HepG2 (cell line): ENCODE measurements around the gene ZNF821. TPM values are rescaled to one million over a fixed set of nuclear protein-coding genes. Genes with fewer than 3 reads are reported as not detected.

Experiments used
- ATAC-seq: fragments of 200-7000 bp; cut with Tn5 transposase; 3 replicates; pipeline ENCODE4 v1.9.1; 2020; ENCODE audit warnings: mild to moderate bottlenecking, moderate library complexity
- BruUV-seq: library from RNA; stranded (reverse); fragments of 400-500 nt; replicated peaks from 2 replicates; lab custom pipeline; 2021; lab: Mats Ljungman, UMichigan
- CTCF ChIA-PET: fragments of 300-600 bp; formaldehyde crosslinking; extraction: SDS; loops from one replicate; lab custom pipeline; 2021; ENCODE audit warnings: low total read pairs, inconsistent platforms, low intra/inter-chr PET ratio; lab: Yijun Ruan, JAX
- POLR2A ChIA-PET: fragments of 350-600 bp; sonication (Branson Sonifier 250); formaldehyde crosslinking; loops from one replicate; lab custom pipeline; 2020; ENCODE audit warnings: antibody characterized with exemption, inconsistent platforms; lab: Yijun Ruan, JAX
- DNase-seq: peaks from one replicate; pipeline ENCODE4 v3.0.0-alpha.2; 2015; ENCODE audit warnings: low spot score
- FAIRE-seq: peaks from 3 replicates; lab custom pipeline; 2011; peaks lifted over from hg19 to GRCh38; lab: Jason Lieb, UNC
- H2AFZ ChIP-seq: one replicate; pipeline ENCODE4 v1.6.1; 2011; ENCODE audit warnings: low read length, inconsistent platforms
- H3K27ac ChIP-seq: fragments of 300-600 bp; 3 replicates; pipeline ENCODE4 v1.8.0; 2011; ENCODE audit warnings: mixed run types, mild to moderate bottlenecking, mixed read lengths, low read length, inconsistent platforms; ENCODE audit not compliant: insufficient read depth; ENCODE audit errors: extremely low read length
- H3K27me3 ChIP-seq, 2 experiments: fragments of 200-600 bp in 1 of 2; 2 replicates in 1 of 2; 3 replicates in 1 of 2; pipeline versions ENCODE4 v1.6.0 to v1.8.0; 2011; ENCODE audit warnings: low read length in 2 of 2, mild to moderate bottlenecking in 2 of 2, moderate library complexity in 2 of 2, inconsistent platforms in 1 of 2; ENCODE audit not compliant: insufficient read depth in 2 of 2, control insufficient read depth in 1 of 2
- H3K36me3 ChIP-seq, 2 experiments: fragments of 200-600 bp in 1 of 2; replicated peaks in 1 of 2; 2 replicates in 1 of 2; 3 replicates in 1 of 2; pipeline versions ENCODE4 v1.5.1 to v1.8.0; 2011; ENCODE audit warnings: low read length in 2 of 2, inconsistent platforms in 1 of 2; ENCODE audit not compliant: insufficient read depth in 2 of 2, control insufficient read depth in 1 of 2
- H3K4me1 ChIP-seq: 2 replicates; pipeline ENCODE4 v1.5.1; 2012; ENCODE audit warnings: low read length, inconsistent platforms; ENCODE audit not compliant: insufficient read depth
- H3K4me2 ChIP-seq: 2 replicates; pipeline ENCODE4 v1.6.0; 2011; ENCODE audit warnings: low read depth, low read length, inconsistent platforms
- H3K4me3 ChIP-seq, 3 experiments: fragments of 200-600 bp in 1 of 3; sonication (generic), shearing (Covaris generic) in 1 of 3; replicated peaks in 1 of 3; 2 replicates each; pipeline ENCODE4 v1.5.1; 2011 to 2016; ENCODE audit warnings: low read length in 3 of 3, inconsistent platforms in 2 of 3, low read depth in 2 of 3, mild to moderate bottlenecking in 2 of 3, control low read depth in 1 of 3, mixed read lengths in 1 of 3; ENCODE audit not compliant: insufficient read depth in 1 of 3
- H3K79me2 ChIP-seq: one replicate; pipeline ENCODE4 v1.6.1; 2011; ENCODE audit warnings: low read length, inconsistent platforms; ENCODE audit not compliant: insufficient read depth
- H3K9ac ChIP-seq: 2 replicates; pipeline ENCODE4 v1.6.0; 2011; ENCODE audit warnings: mild to moderate bottlenecking, low read depth, low read length, inconsistent platforms; ENCODE audit not compliant: insufficient read depth
- H3K9me3 ChIP-seq: 2 replicates; pipeline ENCODE4 v1.5.1; 2012; ENCODE audit warnings: mild to moderate bottlenecking, low read length
- H4K20me1 ChIP-seq: 2 replicates; pipeline ENCODE4 v1.6.0; 2011; ENCODE audit warnings: inconsistent platforms, mild to moderate bottlenecking, low read length, moderate library complexity; ENCODE audit not compliant: insufficient read depth
- DR1 ChIP-seq: sonication (generic); formaldehyde crosslinking; IDR thresholded peaks from 2 replicates; pipeline ENCODE4 v1.8.0; 2021; ENCODE audit warnings: mild to moderate bottlenecking, missing genetic modification reagents, inconsistent platforms
- ERF ChIP-seq: IDR thresholded peaks from 2 replicates; pipeline ENCODE4 v1.6.1; 2018; ENCODE audit warnings: missing biosample characterization, missing genetic modification reagents
- HMGA1 ChIP-seq: sonication (generic); formaldehyde crosslinking; conservative IDR thresholded peaks from 2 replicates; pipeline ENCODE4 v1.4.0; 2020; ENCODE audit warnings: missing genetic modification reagents
- KDM1A ChIP-seq: IDR thresholded peaks from 2 replicates; pipeline ENCODE4 v1.6.1; 2016; ENCODE audit warnings: missing compliant biosample characterization
- NPAS2 ChIP-seq: sonication (generic); formaldehyde crosslinking; IDR thresholded peaks from 2 replicates; pipeline ENCODE4 v1.8.0; 2022; ENCODE audit warnings: mild to moderate bottlenecking, missing genetic modification reagents, borderline replicate concordance
- ZBTB38 ChIP-seq: sonication (generic); formaldehyde crosslinking; IDR thresholded peaks from 2 replicates; pipeline ENCODE4 v1.5.1; 2020; ENCODE audit warnings: mild to moderate bottlenecking, missing genetic modification reagents
- ZFP37 ChIP-seq: sonication (generic); formaldehyde crosslinking; IDR thresholded peaks from 2 replicates; pipeline ENCODE4 v1.4.0; 2020; ENCODE audit warnings: missing genetic modification reagents, borderline replicate concordance
- ZNF230 ChIP-seq: sonication (generic); formaldehyde crosslinking; IDR thresholded peaks from 2 replicates; pipeline ENCODE4 v1.4.0; 2020; ENCODE audit warnings: mild to moderate bottlenecking, missing genetic modification reagents
- ZNF501 ChIP-seq: sonication (generic); formaldehyde crosslinking; IDR thresholded peaks from 2 replicates; pipeline ENCODE4 v1.5.1; 2020; ENCODE audit warnings: mild to moderate bottlenecking, moderate library complexity, missing genetic modification reagents
- ZNF549 ChIP-seq: sonication (generic); formaldehyde crosslinking; IDR thresholded peaks from 2 replicates; pipeline ENCODE4 v1.5.0; 2020; ENCODE audit warnings: missing genetic modification reagents
- ZNF572 ChIP-seq: sonication (generic); formaldehyde crosslinking; IDR thresholded peaks from 2 replicates; pipeline ENCODE4 v1.5.1; 2020; ENCODE audit warnings: mild to moderate bottlenecking, missing genetic modification reagents
- ZNF674 ChIP-seq: sonication (generic); formaldehyde crosslinking; IDR thresholded peaks from 2 replicates; pipeline ENCODE4 v1.5.0; 2020; ENCODE audit warnings: low read depth, mild to moderate bottlenecking, missing genetic modification reagents
- WGBS: methylation state at CpG from one replicate; pipeline ENCODE4 v1.1.6; 2017; ENCODE audit warnings: low lambda C conversion rate; 5-methylcytosine and 5-hydroxymethylcytosine counted together
- in situ Hi-C: cut with HindIII; loops from 2 replicates; pipeline ENCODE4 v1.10.0; 2017; ENCODE audit warnings: low pct_unique_long_range_greater_than_20kb; ENCODE audit not compliant: extremely low pct_ligation_motif_present
- intact Hi-C: fragments of 100-400 bp; cut with micrococcal nuclease; formaldehyde crosslinking; loops from one replicate; pipeline ENCODE4 v1.10.0; 2022; ENCODE audit not compliant: unreplicated experiment
- polyA plus RNA-seq, 8 experiments: library from polyadenylated mRNA; depleted of rRNA in 3 of 8; stranded (reverse) in 7 of 8; unstranded in 1 of 8; fragments of >200 nt; fragmentation: Illumina TruSeq in 4 of 8; extraction: Trizol in 4 of 8; gene quantifications; 2 replicates each; pipeline versions ENCODE4 v1.2.1 to v1.2.3, GENCODE V29; 2011 to 2016; ENCODE audit warnings: low read depth in 4 of 8, missing spikeins in 1 of 8, mixed read lengths in 1 of 8; ENCODE audit not compliant: insufficient read depth in 1 of 8
- total RNA-seq, 5 experiments: library from RNA; depleted of rRNA; stranded (reverse); fragments of >200 nt; fragmentation: Illumina TruSeq; extraction: Trizol; gene quantifications; 2 replicates each; pipeline ENCODE4 v1.2.3, GENCODE V29; 2016; ENCODE audit warnings: low read depth in 1 of 5
- TF ChIP-seq, protein P1 (sequence below): sonication (generic); formaldehyde crosslinking; IDR thresholded peaks from 2 replicates; pipeline ENCODE4 v1.4.0; 2020; ENCODE audit warnings: missing genetic modification reagents, borderline replicate concordance
- TF ChIP-seq, protein P2 (sequence below), 2 experiments: sonication (generic) in 1 of 2; formaldehyde crosslinking in 1 of 2; IDR thresholded peaks; 2 replicates each; pipeline versions ENCODE4 v1.4.0 to v1.6.1; 2018 to 2020; ENCODE audit warnings: missing genetic modification reagents in 2 of 2, borderline replicate concordance in 1 of 2, low read depth in 1 of 2, mild to moderate bottlenecking in 1 of 2, missing biosample characterization in 1 of 2
- TF ChIP-seq, protein P3 (sequence below): sonication (generic); formaldehyde crosslinking; IDR thresholded peaks from 2 replicates; pipeline ENCODE4; 2020; ENCODE audit warnings: missing genetic modification reagents, mild to moderate bottlenecking, borderline replicate concordance

The ZNF821 gene
- total and polyA plus RNA-seq, 2 of the 13 experiments (the other 11 are each of a cell fraction or from before 2014, with no cell fraction given): 7.0 to 9.1 TPM

DNA sequence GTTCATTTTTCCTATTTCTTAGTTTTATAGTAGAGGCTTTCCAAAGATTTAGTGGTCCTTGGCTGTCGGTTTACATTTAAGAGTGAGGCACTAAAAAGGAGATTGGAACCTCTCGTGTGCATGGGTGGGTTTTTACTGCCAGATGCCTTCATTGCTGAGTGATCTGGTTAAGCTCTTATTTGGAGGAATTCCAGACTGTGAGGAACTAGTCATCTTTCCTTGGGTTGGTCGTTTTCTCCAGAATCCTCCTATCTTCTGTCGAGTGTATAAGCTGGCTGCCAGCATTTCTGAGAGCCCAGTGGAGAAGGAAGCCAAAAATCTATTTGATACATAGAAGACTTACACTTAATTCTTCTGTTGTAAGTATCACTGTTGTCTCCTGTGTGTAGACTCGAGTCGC lies 33.9 kb upstream of the ZNF821 start:
- ATAC-seq (no peak), DNase-seq (no peak), FAIRE-seq (no peak)
- Histone ChIP-seq H3K27ac (no peak overlapping the region), H4K20me1 (peaks cover 63% of the 10 kb centered on the region), H3K9me3 (no peaks in the 10 kb centered on the region), H3K4me1 (peaks cover 32% of the 10 kb centered on the region), H2AFZ (no peak overlapping the region), H3K4me3 (no peak overlapping the region), H3K9ac (no peak overlapping the region), H3K79me2 (peaks cover 79% of the 10 kb centered on the region), H3K27me3 (no peaks in the 10 kb centered on the region), H3K36me3 (peaks cover 40 to 69% of the 10 kb centered on the region in 2 experiments), H3K4me2 (no peak overlapping the region)
- in situ Hi-C loops (no loop called here), intact Hi-C loops (no loop called here)
- POLR2A ChIA-PET: interaction anchor here (1.9 kb wide), 1 partner anchor 17 kb away, joined by 5 read pairs; no protein-coding TSS in a partner anchor
- CTCF ChIA-PET: no interaction called here
- 95% methylated on average over 6 of the region's 6 CpGs for WGBS
- BruUV-seq: no TSS peak
- TF ChIP-seq KDM1A (no peak), ERF (no peak), ZNF674 (no peak), ZNF501 (CRISPR knock-in tag) (no peak), ZFP37 (no peak), DR1 (CRISPR knock-in tag) (no peak), HMGA1 (CRISPR knock-in tag) (no peak), ZNF549 (no peak), NPAS2 (CRISPR knock-in tag) (no peak), ZNF572 (CRISPR knock-in tag) (no peak), ZNF230 (CRISPR knock-in tag) (no peak), ZBTB38 (CRISPR knock-in tag) (no peak)
- TF ChIP-seq, protein P1, sequence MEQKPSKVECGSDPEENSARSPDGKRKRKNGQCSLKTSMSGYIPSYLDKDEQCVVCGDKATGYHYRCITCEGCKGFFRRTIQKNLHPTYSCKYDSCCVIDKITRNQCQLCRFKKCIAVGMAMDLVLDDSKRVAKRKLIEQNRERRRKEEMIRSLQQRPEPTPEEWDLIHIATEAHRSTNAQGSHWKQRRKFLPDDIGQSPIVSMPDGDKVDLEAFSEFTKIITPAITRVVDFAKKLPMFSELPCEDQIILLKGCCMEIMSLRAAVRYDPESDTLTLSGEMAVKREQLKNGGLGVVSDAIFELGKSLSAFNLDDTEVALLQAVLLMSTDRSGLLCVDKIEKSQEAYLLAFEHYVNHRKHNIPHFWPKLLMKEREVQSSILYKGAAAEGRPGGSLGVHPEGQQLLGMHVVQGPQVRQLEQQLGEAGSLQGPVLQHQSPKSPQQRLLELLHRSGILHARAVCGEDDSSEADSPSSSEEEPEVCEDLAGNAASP (CRISPR knock-in tag): no peak
- TF ChIP-seq, protein P2, sequence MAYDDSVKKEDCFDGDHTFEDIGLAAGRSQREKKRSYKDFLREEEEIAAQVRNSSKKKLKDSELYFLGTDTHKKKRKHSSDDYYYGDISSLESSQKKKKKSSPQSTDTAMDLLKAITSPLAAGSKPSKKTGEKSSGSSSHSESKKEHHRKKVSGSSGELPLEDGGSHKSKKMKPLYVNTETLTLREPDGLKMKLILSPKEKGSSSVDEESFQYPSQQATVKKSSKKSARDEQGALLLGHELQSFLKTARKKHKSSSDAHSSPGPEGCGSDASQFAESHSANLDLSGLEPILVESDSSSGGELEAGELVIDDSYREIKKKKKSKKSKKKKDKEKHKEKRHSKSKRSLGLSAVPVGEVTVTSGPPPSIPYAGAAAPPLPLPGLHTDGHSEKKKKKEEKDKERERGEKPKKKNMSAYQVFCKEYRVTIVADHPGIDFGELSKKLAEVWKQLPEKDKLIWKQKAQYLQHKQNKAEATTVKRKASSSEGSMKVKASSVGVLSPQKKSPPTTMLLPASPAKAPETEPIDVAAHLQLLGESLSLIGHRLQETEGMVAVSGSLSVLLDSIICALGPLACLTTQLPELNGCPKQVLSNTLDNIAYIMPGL (CRISPR knock-in tag; IDR thresholded peaks at IDR 0.05; ENCODE audit: borderline replicate concordance in 1 of 2, low read depth in 1 of 2): no peak
- TF ChIP-seq, protein P3, sequence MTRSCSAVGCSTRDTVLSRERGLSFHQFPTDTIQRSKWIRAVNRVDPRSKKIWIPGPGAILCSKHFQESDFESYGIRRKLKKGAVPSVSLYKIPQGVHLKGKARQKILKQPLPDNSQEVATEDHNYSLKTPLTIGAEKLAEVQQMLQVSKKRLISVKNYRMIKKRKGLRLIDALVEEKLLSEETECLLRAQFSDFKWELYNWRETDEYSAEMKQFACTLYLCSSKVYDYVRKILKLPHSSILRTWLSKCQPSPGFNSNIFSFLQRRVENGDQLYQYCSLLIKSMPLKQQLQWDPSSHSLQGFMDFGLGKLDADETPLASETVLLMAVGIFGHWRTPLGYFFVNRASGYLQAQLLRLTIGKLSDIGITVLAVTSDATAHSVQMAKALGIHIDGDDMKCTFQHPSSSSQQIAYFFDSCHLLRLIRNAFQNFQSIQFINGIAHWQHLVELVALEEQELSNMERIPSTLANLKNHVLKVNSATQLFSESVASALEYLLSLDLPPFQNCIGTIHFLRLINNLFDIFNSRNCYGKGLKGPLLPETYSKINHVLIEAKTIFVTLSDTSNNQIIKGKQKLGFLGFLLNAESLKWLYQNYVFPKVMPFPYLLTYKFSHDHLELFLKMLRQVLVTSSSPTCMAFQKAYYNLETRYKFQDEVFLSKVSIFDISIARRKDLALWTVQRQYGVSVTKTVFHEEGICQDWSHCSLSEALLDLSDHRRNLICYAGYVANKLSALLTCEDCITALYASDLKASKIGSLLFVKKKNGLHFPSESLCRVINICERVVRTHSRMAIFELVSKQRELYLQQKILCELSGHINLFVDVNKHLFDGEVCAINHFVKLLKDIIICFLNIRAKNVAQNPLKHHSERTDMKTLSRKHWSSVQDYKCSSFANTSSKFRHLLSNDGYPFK (CRISPR knock-in tag): no peak
